ENCODE data around the gene EXT2. TPM values are rescaled to one million over a fixed set of nuclear protein-coding genes. Genes with fewer than 3 reads are reported as not detected.

EXT2 gene
- total and polyA plus RNA-seq, 2 of the 13 experiments (the other 11 are each of a cell fraction or from before 2014, with no cell fraction given) = 61.5 to 68.7 TPM

DNA sequence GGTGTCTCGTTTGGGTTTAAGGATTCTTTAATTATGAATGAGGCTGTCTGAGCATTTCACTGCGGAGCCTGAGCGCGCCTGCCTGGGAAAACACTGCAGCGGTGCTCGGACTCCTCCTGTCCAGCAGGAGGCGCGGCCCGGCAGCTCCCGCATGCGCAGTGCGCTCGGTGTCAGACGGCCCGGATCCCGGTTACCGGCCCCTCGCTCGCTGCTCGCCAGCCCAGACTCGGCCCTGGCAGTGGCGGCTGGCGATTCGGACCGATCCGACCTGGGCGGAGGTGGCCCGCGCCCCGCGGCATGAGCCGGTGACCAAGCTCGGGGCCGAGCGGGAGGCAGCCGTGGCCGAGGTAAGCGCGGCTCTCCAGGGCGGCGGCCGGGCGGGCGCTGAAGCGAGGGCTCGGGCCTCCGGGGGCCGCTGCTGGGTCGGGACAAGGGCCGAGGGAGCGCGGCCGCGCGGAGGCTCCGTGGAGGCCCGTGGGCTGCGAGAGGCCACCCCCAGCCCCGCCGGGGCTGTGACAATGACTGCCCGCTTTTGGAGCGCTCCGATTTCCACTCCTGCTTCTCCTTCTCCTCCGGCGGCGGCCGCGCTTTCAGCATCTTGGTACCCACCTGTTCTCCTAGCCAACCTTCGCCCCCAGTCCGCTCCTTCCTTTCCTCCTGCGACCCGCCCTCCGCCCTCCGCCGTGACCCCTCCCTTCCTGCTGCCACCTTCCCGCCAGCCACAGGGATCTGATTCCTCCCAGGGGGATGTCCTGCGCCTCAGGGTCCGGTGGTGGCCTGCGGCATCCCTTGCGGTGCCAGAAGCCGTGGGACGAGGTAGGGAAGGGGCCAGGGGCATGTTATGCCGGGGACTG, at the start of gene EXT2 (continued):
- TF ChIP-seq ZFYVE20 (CRISPR knock-in tag; IDR thresholded peaks at IDR 0.05; ENCODE audit: borderline replicate concordance, low read depth) (no peak), AGO1 (IDR thresholded peaks at IDR 0.05; ENCODE audit: low read depth, low read length, poor library complexity, severe bottlenecking) (peak; percentile 32), ZEB1 (IDR thresholded peaks at IDR 0.05; ENCODE audit: insufficient replicate concordance, low read depth) (no peak), KLF13 (CRISPR knock-in tag; IDR thresholded peaks at IDR 0.05) (no peak), LBX2 (CRISPR knock-in tag; IDR thresholded peaks at IDR 0.05; ENCODE audit: borderline replicate concordance) (no peak), HOXA7 (CRISPR knock-in tag; IDR thresholded peaks at IDR 0.05) (0 out of 2 replicates have a peak, but pooled peaks have one; percentile 33), ZNF703 (CRISPR knock-in tag; IDR thresholded peaks at IDR 0.05; ENCODE audit: borderline replicate concordance) (no peak), BCLAF1 (IDR thresholded peaks at IDR 0.05) (no peak), ZFP82 (CRISPR knock-in tag; IDR thresholded peaks at IDR 0.05; ENCODE audit: borderline replicate concordance) (peak; percentile 79; the same call in 1 of the 2 replicates), ZNF749 (CRISPR knock-in tag; IDR thresholded peaks at IDR 0.05; ENCODE audit: borderline replicate concordance) (no peak), CBFB (CRISPR knock-in tag; IDR thresholded peaks at IDR 0.05) (0 out of 2 replicates have a peak, but pooled peaks have one; percentile 40), ZNF678 (CRISPR knock-in tag; IDR thresholded peaks at IDR 0.05) (no peak), NFATC3 (CRISPR knock-in tag; IDR thresholded peaks at IDR 0.05) (no peak), BCL6 (CRISPR knock-in tag; IDR thresholded peaks at IDR 0.05) (no peak), ZFP62 (CRISPR knock-in tag; IDR thresholded peaks at IDR 0.05) (no peak), ZNF724P (CRISPR knock-in tag; IDR thresholded peaks at IDR 0.05; ENCODE audit: borderline replicate concordance) (0 out of 2 replicates have a peak, but pooled peaks have one; percentile 48), MATR3 (CRISPR knock-in tag; IDR thresholded peaks at IDR 0.05) (no peak), FIP1L1 (IDR thresholded peaks at IDR 0.05; ENCODE audit: borderline replicate concordance, insufficient read depth, low read depth, low read length) (no peak), NR2F1 (CRISPR knock-in tag; IDR thresholded peaks at IDR 0.05) (no peak), ZNF577 (CRISPR knock-in tag; IDR thresholded peaks at IDR 0.05; ENCODE audit: borderline replicate concordance, low read depth) (no peak)
- TF ChIP-seq, protein P1, sequence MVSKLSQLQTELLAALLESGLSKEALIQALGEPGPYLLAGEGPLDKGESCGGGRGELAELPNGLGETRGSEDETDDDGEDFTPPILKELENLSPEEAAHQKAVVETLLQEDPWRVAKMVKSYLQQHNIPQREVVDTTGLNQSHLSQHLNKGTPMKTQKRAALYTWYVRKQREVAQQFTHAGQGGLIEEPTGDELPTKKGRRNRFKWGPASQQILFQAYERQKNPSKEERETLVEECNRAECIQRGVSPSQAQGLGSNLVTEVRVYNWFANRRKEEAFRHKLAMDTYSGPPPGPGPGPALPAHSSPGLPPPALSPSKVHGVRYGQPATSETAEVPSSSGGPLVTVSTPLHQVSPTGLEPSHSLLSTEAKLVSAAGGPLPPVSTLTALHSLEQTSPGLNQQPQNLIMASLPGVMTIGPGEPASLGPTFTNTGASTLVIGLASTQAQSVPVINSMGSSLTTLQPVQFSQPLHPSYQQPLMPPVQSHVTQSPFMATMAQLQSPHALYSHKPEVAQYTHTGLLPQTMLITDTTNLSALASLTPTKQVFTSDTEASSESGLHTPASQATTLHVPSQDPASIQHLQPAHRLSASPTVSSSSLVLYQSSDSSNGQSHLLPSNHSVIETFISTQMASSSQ (IDR thresholded peaks at IDR 0.05; ENCODE audit: low read depth) = no peak
- TF ChIP-seq, protein P1 (CRISPR knock-in tag; IDR thresholded peaks at IDR 0.05; ENCODE audit: borderline replicate concordance) = no peak
